ENCODE data around the gene PHACTR4.
"Not testable (repeated sequence)": the region's sequence is repeated elsewhere in the genome, so short reads cannot be mapped to it uniquely, and the experiment has no call there.

The PHACTR4 gene

GRCh38 chr1:28437924-28438699, 68.6 kb downstream of the PHACTR4 start:
- no peak for DNase-seq

- no peak for DNase-seq
Measured at GRCh38 chr1:28439320-28439719, 69.8 kb downstream of the PHACTR4 start.

- DNase-seq = no peak
Measured at GRCh38 chr1:28441674-28442073, 72.1 kb downstream of the PHACTR4 start.

- no peak for DNase-seq
Measured at GRCh38 chr1:28443550-28443949, 74.0 kb downstream of the PHACTR4 start.

GRCh38 chr1:28447679-28448078, 78.1 kb downstream of the PHACTR4 start:
- DNase-seq = no peak

GRCh38 chr1:28448094-28448611, 78.6 kb downstream of the PHACTR4 start:
- not testable (repeated sequence) for DNase-seq

- no peak for DNase-seq
Measured at GRCh38 chr1:28449904-28450303, 80.4 kb downstream of the PHACTR4 start.

- no peak for DNase-seq
Measured at GRCh38 chr1:28450561-28450960, 81.0 kb downstream of the PHACTR4 start.

GRCh38 chr1:28451011-28451410, 81.5 kb downstream of the PHACTR4 start:
- no peak for DNase-seq

GRCh38 chr1:28456078-28456477, 86.5 kb downstream of the PHACTR4 start:
- no peak for DNase-seq

GRCh38 chr1:28457678-28458077, 88.1 kb downstream of the PHACTR4 start:
- DNase-seq = no peak

GRCh38 chr1:28458237-28459228, 89.0 kb downstream of the PHACTR4 start:
- no peak for DNase-seq

- no peak for DNase-seq
Measured at GRCh38 chr1:28466226-28466778, 96.8 kb downstream of the PHACTR4 start.

- no peak for DNase-seq
Measured at GRCh38 chr1:28470146-28470545, 100.6 kb downstream of the PHACTR4 start.

GRCh38 chr1:28479497-28479896, 110.0 kb downstream of the PHACTR4 start:
- DNase-seq = not testable (repeated sequence)

GRCh38 chr1:28480308-28480707, 110.8 kb downstream of the PHACTR4 start:
- DNase-seq = no peak

GRCh38 chr1:28482138-28482537, 112.6 kb downstream of the PHACTR4 start:
- no peak for DNase-seq

GRCh38 chr1:28482702-28483101, 113.2 kb downstream of the PHACTR4 start:
- DNase-seq = no peak

GRCh38 chr1:28494737-28495136, 125.2 kb downstream of the PHACTR4 start:
- DNase-seq = no peak

- no peak for DNase-seq
Measured at GRCh38 chr1:28499553-28499952, 130.0 kb downstream of the PHACTR4 start.

GRCh38 chr1:28501925-28502324, 132.4 kb downstream of the PHACTR4 start:
- no peak for DNase-seq

GRCh38 chr1:28503117-28503516, 133.6 kb downstream of the PHACTR4 start:
- DNase-seq = no peak
